Measurements from ENCODE around the gene SRA1.

SRA1 gene

DNA sequence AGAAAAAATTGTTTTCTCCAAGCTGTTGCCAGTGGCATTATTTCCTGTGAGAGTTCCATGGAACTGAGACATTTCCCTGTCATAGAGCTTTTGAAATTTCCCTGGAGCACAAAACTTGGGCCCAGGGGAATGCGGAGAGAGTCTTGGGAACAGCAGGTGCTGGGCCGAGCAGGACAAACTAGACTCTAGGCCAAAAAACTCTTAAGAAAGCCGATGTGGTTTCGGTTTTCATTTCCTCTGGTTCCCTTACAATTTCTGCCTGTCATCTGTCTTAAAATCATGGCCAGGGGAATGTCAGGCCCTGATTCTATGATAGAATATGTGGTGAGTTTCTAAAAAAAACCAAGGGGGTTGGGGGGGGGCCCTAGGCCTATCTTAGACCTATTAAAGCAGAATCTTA, 11.9 kb upstream of the SRA1 start:
- DNase-seq: no peak

DNA sequence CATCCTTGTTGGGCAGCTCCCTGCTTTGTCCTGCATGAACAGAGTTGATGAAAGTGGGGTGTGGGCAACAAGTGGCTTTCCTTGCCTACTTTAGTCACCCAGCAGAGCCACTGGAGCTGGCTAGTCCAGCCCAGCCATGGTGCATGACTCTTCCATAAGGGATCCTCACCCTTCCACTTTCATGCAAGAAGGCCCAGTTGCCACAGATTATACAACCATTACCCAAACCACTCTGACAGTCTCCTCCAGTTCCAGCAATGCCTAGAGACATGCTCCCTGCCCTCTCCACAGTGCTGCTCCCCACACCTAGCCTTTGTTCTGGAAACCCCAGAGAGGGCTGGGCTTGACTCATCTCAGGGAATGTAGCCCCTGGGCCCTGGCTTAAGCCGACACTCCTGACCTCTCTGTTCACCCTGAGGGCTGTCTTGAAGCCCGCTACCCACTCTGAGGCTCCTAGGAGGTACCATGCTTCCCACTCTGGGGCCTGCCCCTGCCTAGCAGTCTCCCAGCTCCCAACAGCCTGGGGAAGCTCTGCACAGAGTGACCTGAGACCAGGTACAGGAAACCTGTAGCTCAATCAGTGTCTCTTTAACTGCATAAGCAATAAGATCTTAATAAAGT, 11.3 kb upstream of the SRA1 start:
- DNase-seq: no peak

DNA sequence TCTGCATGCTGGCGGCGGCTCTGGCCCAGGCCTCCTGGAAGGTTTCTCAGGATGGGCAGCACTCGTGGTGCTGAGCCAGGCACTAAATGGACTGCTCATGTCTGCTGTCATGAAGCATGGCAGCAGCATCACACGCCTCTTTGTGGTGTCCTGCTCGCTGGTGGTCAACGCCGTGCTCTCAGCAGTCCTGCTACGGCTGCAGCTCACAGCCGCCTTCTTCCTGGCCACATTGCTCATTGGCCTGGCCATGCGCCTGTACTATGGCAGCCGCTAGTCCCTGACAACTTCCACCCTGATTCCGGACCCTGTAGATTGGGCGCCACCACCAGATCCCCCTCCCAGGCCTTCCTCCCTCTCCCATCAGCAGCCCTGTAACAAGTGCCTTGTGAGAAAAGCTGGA, 10.6 kb upstream of the SRA1 start:
- no peak for DNase-seq

DNA sequence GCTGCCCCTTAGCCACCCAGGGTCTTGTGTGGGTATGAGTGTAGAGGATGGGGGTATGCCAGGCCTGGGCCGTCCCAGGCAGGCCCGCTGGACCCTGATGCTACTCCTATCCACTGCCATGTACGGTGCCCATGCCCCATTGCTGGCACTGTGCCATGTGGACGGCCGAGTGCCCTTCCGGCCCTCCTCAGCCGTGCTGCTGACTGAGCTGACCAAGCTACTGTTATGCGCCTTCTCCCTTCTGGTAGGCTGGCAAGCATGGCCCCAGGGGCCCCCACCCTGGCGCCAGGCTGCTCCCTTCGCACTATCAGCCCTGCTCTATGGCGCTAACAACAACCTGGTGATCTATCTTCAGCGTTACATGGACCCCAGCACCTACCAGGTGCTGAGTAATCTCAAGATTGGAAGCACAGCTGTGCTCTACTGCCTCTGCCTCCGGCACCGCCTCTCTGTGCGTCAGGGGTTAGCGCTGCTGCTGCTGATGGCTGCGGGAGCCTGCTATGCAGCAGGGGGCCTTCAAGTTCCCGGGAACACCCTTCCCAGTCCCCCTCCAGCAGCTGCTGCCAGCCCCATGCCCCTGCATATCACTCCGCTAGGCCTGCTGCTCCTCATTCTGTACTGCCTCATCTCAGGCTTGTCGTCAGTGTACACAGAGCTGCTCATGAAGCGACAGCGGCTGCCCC, 10.0 kb upstream of the SRA1 start:
- no peak for DNase-seq

DNA sequence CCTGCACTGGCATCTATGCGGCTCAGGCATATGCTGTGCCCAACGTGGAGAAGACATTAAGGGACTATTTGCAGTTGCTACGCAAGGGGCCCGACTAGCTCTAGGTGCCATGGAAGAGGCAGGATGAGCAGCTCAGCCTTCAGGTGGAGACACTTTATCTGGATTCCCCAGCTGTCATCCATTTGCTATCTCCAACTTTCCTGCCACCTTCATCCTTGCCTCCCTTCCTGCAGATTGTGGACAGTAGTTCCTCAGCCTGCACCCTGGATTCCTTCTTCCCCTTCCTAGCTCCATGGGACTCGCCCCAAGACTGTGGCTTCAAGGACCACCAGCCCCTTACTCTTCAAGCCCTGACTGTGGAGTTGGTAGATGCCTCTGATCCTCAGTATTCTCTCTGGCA, 9.4 kb upstream of the SRA1 start:
- DNase-seq: no peak

DNA sequence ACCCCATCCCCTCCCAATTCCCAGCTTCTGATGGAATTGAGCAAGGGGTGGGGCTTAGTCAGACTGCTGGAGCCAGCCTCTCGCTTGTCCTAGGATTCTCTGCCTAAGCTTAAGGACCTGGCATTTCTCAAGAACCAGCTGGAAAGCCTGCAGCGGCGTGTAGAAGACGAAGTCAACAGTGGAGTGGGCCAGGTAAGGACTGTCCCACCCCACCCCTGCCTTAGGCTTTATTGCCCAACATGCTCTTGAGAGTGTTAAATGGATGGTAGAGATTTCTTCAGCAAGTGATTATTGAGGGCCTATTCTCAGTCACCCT, 8.5 kb upstream of the SRA1 start:
- no peak for DNase-seq

DNA sequence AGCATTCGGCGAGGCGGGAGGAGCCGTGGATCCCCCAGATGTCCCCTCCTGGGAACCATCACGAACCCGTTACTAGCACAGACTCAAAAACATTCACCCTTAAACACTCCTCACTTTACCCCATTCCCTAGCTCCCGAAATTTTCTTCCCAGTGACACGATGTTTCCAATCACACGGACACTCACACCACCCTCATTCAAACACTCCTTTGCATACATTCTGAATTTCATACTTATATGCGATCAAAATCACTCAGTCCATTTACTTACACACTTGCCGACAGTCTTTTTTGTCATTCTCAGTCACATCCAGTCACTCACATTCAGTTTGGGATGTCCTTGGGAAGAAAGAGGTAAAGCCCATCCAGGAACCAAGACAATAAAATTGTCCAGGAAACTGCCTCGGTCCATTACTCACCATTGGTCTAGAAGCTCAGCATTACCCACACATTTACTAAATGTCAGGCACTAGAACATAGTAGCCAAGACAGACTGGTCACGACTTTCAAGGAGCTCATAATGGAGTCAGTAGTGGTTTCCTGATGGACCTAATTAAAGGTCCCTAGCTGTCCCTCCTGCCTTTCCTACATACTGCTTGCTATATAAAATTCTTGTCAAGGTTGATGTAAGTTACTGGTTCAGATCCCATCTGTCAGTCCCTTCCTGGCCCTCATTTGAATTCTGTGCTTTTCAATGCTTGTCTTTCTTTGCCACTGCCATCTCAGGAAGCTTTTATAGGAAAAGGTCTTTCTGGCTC, 7.9 kb upstream of the SRA1 start:
- DNase-seq: no peak

DNA sequence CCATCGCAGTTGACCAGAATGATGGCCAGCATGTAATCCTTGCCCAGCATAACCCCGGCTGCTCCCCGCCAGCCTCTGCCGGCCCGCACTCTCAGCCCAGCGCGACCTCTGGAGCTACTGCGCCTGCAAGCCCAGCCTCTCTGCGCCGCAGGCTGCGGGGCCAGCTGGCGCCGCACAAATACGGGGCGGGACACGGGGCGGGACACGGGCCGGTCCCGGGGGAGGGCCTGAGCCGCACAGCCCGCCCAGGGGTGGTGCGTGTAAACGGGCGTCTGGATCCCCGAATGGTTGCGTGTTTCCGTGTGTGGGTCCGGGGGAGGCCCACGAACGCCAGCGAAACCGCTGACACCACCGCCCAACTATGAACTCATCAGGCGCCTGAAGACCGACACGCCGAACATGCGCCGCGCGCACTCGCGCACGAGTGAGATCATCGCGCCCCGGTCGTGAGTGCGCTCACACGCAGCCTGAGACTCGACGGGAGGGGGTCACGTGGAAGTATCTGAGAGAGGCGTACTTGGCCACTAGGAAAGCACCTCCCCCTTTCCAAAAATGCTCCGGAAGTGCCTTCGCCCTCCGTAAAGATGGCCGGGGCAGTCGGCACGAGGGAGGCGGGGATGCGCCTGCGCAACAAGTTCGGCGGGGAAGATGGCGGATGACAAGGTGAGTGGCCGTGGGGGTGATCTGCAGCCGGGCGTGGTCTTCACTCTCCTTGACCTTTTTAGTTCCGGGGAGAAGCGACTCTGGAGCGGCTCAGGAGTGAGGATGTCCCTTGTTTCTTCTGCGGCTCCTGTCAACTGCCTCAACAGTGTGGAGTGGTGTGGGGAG, 7.1 kb upstream of the SRA1 start, which contains the start of the genes APBB3 and SLC35A4:
APBB3 (minus strand) TSS at position 403 of the 828 bp plus-strand sequence; CDS start at position 50, 353 bp downstream.
SLC35A4 (plus strand) TSS at position 633 of the 828 bp plus-strand sequence. CDS start 2,342 bp downstream, outside the sequence.
- DNase-seq: peak; percentile 94 to 95

DNA sequence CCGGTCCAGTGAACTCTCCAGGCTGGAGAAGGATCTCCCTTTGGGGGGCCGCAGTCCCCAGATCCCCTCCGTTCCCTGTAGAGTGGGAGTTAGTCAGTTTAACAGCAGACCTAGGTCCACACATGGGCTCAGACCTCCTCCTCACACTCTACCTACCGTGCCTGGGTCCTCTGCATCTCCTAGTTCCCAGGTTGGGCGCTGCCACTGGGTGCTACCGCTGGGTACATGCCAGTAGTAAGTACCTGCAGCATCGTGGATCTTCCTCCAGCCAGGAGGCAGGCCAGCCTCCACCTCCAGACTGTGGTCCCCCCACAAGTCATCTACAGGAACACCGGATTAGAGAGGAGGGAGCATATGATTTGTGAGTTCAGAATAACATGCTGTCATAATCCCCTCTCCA, 6.3 kb upstream of the SRA1 start:
- DNase-seq: peak in 1 of 2 experiments; percentile 9

DNA sequence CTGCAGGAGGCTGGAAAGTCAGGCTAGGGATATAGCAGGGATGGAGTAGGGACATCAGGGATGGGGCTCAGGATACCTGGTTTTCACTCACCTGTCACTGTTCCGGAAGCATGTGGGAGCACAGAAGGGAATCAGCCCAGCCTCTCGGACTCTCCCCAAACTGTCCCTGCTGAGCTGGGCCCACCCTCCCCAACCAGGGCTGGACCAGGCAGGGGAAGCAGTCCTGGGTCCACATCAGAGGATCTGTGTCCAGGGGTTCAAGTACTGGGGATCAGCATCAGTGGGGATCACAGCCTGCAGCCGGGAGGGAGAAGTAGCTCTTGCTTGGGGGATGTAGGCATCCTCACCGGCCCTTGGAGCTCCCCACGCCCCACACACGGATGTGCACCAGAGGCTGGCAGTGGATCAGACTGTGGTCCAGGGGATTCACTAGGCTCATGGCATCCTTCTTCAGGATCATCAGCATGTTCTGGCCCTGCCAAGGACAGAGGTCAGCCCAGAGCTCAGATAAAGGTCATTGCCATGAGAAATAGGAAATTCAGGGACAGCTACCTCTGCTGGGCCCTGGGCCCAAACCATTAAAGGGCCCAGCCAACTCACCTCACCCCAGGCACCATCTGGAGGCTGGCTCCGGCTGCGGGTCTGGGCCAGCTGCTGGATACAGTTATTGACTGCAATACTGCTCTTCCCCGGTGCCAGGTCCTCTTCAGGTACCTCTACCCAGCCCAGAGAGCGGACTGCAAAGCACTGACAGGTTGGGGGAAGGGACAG, 4.7 kb upstream of the SRA1 start:
- DNase-seq: no peak

DNA sequence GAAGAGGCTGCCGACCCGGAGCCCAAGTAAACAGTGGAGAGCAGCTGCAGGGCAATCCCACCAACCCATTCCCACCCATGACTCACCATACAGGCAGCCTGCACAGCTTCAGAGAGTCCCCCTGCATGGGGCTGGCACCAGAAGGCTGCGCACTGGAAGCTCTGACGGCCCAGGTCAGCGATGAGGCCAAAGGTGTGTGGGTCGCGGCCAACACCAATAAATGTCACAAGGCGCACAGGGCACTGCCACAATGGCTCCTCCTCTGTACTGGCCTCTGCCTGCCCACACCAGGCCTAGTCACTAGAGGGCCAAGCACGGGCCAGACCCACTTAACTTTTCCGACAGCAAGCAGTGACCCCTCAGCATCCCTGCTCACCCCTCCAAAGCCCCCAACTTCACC, 3.0 kb upstream of the SRA1 start:
- DNase-seq: no peak

DNA sequence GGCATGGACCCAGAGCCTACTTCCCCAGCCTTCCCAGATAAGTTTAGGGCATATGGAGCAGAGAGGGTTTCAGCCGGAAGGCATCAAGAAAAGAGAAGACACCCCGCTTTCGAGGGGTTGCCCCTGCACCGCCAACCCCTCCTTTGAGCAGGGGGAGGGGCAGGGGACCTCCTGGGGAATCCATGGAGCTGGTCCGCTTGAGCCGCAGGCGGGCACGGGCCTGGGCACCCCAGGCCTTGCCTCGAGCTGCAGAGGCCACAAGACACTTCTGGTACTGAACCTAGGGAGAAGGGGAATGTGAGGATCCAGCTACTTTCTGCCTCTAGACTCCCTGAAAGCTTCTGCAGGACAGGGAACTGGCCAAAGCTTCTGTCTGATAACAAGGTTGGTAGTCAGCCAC, 1.3 kb upstream of the SRA1 start:
- no peak for DNase-seq

DNA sequence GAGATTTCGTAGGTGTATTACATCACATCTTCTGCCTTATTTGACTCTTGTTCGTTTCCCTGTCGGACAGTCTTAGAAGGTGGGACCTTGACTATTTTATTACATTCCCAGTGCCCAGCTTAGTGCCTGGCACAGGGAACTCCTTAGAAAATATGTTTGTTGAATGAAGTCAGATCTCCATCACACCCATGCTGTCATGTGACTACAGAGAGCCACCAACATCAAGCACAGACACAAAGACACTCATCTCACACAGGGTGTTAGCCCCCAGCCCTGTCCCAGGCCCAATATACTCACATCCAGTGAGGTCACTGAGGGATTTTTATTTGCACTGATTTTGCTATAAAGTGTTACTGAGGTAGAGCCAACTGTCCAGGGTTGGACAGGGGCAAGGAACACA, 692 bp upstream of the SRA1 start:
- no peak for DNase-seq

DNA sequence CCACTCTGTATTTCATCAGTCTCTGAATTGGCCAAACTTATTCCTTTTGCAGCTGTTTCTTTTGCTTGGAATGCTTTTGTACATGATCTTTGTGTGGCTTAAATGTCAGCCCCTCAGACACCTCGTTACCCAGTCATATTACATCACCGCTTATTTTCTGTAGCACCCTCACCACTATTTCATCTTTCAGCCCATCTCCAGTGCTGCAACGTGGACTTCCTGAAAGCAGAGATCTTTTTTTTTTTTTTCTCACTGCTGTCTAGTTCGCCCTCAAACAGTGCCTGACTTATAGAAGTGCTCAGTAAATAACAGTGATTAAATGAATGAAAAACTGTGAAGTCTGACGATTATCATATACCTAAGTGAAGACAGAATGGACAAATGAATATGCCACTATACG, 835 bp downstream of the SRA1 start:
- no peak for DNase-seq

DNA sequence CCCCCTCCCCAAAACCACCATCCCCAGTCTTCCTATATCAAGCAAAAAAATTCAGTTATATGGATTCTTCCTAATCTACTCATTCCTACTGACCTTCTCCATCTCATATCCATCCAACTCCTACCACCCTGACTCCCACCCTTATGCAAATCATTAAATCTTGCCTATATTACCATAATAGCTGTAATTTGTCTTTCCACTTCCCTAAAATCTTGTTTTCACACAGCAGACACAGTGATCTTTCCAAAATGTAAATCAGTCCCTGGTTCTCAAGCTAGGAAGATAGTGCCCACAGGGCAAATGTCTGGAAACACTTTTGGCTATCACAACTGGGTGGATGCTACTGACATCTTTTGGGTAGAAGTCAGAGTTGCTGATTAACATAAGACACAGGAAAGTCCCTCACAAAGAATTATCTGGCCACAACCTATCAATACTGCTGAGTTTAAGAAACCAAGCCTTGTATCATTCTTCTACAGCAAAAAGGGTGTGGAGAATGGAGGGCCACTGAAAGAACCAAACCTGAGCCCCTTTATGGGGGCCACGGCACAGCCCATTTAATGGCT, 1.4 kb downstream of the SRA1 start:
- no peak for DNase-seq

DNA sequence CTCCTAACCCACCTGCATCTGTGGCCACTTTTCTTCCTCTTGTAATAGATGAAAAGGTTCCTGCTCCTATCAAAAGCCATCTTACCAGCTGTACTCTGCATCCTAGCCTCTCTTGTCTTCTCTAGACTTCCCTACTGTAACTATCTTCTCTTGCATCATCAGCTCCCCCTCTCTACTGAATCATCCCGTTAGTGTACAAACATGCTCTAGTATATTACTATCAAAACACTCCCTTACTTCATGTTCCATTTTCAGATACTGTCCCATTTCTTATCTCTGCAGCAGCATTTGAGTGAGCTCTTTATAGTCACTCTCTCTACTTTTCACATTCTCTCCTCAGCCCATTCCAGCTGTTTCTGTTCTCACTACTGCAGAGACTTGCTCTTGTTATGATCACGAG, 2.8 kb downstream of the SRA1 start:
- no peak for DNase-seq

DNA sequence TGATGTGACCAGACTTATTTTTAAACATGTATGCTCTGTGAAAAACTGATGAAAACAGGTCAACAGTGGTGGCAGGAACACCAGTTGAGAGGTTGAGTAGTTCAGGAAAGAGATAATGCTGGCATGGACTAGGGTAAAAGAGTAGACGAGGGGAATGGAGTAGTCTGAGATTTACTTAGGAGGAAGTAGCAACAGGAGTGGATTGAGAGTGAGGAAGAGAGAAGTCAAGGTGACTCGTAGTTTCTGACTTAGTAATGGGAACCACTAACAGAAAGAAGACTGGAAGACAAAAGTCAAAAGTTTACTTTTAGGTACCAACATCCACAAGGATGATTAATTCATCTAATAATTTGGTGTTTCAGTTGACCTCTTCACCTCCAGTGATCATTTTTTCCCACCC, 3.6 kb downstream of the SRA1 start:
- DNase-seq: no peak

DNA sequence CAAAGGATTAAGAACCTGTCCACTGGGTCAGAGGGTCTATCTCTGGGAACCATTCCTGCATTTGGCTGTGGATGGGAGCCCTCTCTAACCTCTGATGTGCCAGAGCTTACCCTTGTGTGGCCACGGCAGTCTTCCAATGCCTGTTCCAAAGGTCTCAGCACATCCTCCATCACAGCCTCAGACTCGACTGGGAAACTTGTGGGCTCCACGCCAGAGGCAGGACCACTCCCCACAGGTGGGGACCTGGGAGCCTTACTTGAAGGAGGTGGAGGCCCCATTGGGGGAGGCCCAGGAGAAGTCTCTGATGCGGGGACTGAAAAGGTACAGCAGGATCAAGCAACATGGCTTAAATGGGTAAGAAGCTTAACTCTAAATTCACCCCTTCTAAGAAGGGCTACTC, 5.4 kb downstream of the SRA1 start:
- DNase-seq: no peak

DNA sequence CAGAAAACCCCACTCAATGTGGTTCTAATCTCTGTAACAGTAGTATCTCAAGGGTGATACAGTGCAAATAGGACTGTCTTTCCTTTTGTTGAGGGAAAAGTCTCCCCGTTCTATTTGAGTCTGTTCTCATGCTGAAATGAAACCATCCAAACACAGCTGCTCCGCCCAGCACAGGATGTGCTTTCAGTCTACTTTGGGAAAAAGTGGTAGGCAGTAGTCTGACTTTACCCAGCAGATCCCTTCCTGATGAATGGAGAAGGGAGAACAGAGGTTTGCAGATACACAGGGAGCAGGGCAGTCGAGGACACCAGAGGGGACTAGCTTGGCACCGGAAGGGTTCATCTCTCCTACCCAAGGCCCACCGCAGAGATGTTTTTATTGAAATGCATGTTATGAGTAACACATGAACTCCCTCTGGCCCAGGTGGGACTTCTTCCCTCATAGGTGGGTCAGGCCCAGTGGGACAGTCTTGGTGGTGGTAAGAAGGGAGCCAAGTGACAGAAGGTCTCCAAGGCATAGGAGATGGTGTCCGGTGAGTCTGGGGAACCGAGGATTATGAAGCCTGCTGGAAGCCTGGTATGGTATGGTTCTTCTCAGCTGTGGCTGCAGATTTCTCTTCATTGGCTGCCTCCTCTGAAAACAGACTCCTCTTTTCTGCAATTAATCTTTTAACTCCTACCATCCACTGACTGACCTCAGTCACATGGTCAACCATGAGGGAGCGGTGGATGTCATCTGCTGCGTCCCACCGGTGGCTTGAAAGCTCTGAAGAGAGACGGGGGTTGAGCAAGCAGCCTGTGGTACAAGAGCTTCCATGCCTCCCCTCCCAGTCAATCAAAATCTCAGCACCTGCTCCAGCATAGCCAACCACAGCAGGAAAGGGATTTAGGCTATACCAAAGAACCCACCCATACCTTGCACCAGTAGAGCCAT, 6.9 kb downstream of the SRA1 start:
- no peak for DNase-seq

DNA sequence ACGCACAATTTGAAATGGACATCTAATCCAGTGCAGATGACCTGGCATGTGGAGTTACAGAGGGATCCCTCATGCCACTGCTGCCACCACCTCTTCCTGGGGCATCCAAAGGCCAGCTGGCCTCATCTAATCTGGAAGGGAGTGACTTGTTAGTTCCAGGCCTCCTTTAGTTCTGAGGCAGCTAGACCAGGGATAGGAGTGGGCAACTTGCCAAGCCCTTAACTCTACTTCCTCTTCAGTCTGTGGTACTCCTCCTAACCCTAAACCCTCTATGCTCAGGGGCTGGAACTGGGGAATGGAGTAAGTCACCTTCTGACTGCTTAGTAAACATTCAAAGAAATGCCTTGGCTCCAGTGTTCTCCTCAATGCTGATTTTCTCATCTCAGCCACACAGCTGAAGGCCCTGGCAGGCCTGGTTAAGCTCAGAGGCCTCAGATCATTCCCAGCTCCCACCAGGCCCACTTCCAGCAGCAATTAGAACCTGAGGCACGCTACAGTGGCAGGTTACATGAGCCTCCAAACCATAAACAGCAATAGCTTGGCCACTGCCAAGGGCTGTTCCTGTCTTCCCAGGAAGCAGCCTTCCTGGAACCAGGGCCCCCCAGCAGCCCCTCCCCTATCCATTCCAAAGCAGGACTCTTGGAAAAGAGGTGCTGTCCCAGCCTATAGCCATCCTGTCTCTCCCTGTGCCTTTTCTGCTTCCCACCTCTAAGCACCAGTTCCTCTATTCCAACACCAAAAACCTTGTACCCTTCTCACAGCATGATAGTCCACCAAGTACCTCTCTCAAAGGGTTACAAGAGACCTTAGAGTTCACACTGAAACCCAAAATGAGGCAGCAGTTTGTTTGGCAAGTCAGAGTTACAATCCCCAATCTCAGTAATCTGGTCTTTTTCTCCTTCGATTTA, 7.8 kb downstream of the SRA1 start:
- DNase-seq: no peak

All from NCI-H2081 (cell line).